Caco-2 (cell line): ENCODE results near the gene GLIS1. TPM values are rescaled to one million over a fixed set of nuclear protein-coding genes. Genes with fewer than 3 reads are reported as not detected.

Experiments used
- BruUV-seq: library from RNA; stranded (reverse); fragments of 400-500 nt; replicated peaks from 2 replicates; lab custom pipeline; 2021; lab: Mats Ljungman, UMichigan
- CTCF ChIA-PET: fragments of 300-600 bp; sonication (Branson Sonifier 250); formaldehyde crosslinking; loops from one replicate; lab custom pipeline; 2022; ENCODE audit warnings: antibody characterized with exemption; lab: Charles Lee
- POLR2A ChIA-PET: fragments of 300-600 bp; sonication (Branson Sonifier 250); formaldehyde crosslinking; loops from one replicate; lab custom pipeline; 2022; ENCODE audit warnings: antibody characterized with exemption; lab: Charles Lee
- DNase-seq, 2 experiments: peaks; one replicate each; pipeline versions ENCODE4 v3.0.0 to v3.0.0-alpha.2; 2020 to 2022
- H3K27me3 ChIP-seq: replicated peaks from 2 replicates; pipeline ENCODE4 v1.6.0; 2011; ENCODE audit warnings: low read length; ENCODE audit not compliant: control insufficient read depth, insufficient read depth
- H3K36me3 ChIP-seq: 2 replicates; pipeline ENCODE4 v1.5.1; 2011; ENCODE audit warnings: low read length; ENCODE audit not compliant: control insufficient read depth, insufficient read depth
- H3K4me1 ChIP-seq: fragments of 250-450 bp; sonication (Bioruptor Pico); 2 replicates; pipeline ENCODE4 v1.5.1; 2020; ENCODE audit warnings: mild to moderate bottlenecking
- H3K4me3 ChIP-seq: 2 replicates; pipeline ENCODE4 v1.5.1; 2011; ENCODE audit warnings: low read depth, mild to moderate bottlenecking, control low read depth, low read length
- H3K9me3 ChIP-seq: fragments of 250-450 bp; sonication (Bioruptor Pico); 2 replicates; pipeline ENCODE4 v1.5.1; 2020; ENCODE audit warnings: mild to moderate bottlenecking, moderate library complexity
- H3K27ac Mint-ChIP-seq: one replicate; pipeline ENCODE4 v1.8.0; 2022; ENCODE audit warnings: mixed read lengths; ENCODE audit not compliant: unreplicated experiment
- H3K27me3 Mint-ChIP-seq: one replicate; pipeline ENCODE4 v1.8.0; 2022; ENCODE audit warnings: mixed read lengths; ENCODE audit not compliant: insufficient read depth, unreplicated experiment
- H3K36me3 Mint-ChIP-seq: one replicate; pipeline ENCODE4 v1.8.0; 2022; ENCODE audit warnings: mild to moderate bottlenecking, mixed read lengths; ENCODE audit not compliant: insufficient read depth, unreplicated experiment
- H3K4me1 Mint-ChIP-seq: one replicate; pipeline ENCODE4 v1.8.0; 2022; ENCODE audit warnings: low read depth, mixed read lengths; ENCODE audit not compliant: unreplicated experiment
- H3K4me3 Mint-ChIP-seq: one replicate; pipeline ENCODE4 v1.8.0; 2022; ENCODE audit warnings: mild to moderate bottlenecking, moderate library complexity, mixed read lengths; ENCODE audit not compliant: unreplicated experiment
- H3K9me3 Mint-ChIP-seq: one replicate; pipeline ENCODE4 v1.8.0; 2022; ENCODE audit warnings: mixed read lengths; ENCODE audit not compliant: unreplicated experiment
- CTCF ChIP-seq, 2 experiments: fragments of 200-600 bp in 1 of 2; IDR thresholded peaks; 1 replicate in 1 of 2; 2 replicates in 1 of 2; pipeline versions ENCODE4 v1.5.1 to v1.8.0; 2011 to 2022; ENCODE audit warnings: antibody characterized with exemption in 1 of 2, control low read depth in 1 of 2, inconsistent platforms in 1 of 2, low read depth in 1 of 2, low read length in 1 of 2, mild to moderate bottlenecking in 1 of 2, moderate library complexity in 1 of 2; ENCODE audit not compliant: insufficient read depth in 1 of 2, severe bottlenecking in 1 of 2, unreplicated experiment in 1 of 2
- intact Hi-C: fragments of 100-400 bp; cut with micrococcal nuclease; formaldehyde crosslinking; loops from one replicate; pipeline ENCODE4 v1.10.0; 2022; ENCODE audit not compliant: unreplicated experiment
- total RNA-seq: library from RNA; stranded (reverse); gene quantifications from 2 replicates; pipeline ENCODE4 v1.2.3, GENCODE V29; 2022

Gene GLIS1
- total RNA-seq, 1 experiment from 2014 or later: not detected

GRCh38 chr1:53661496-53661895, 77.5 kb downstream of the GLIS1 start:
- TF ChIP-seq CTCF (IDR thresholded peaks at IDR 0.05; ENCODE audit: insufficient read depth in 1 of 2, low read depth in 1 of 2, low read length in 1 of 2, severe bottlenecking in 1 of 2, unreplicated experiment in 1 of 2): no peak
- no peaks in the 10 kb centered on the region for H3K9me3 ChIP-seq
- no TSS peak for BruUV-seq
- Mint-ChIP-seq H3K4me1 (no peaks in the 10 kb centered on the region), H3K4me3 (no peak overlapping the region), H3K36me3 (no peaks in the 10 kb centered on the region), H3K27ac (no peak overlapping the region), H3K27me3 (peaks cover 11% of the 10 kb centered on the region), H3K9me3 (no peaks in the 10 kb centered on the region)
- intact Hi-C loops: no loop called here
- DNase-seq: no peak
- H3K27me3 ChIP-seq: no peaks in the 10 kb centered on the region
- CTCF ChIA-PET: no interaction called here
- H3K36me3 ChIP-seq: no peaks in the 10 kb centered on the region
- POLR2A ChIA-PET: no interaction called here
- no peaks in the 10 kb centered on the region for H3K4me1 ChIP-seq
- no peak overlapping the region for H3K4me3 ChIP-seq

- no peak for TF ChIP-seq CTCF (IDR thresholded peaks at IDR 0.05; ENCODE audit: insufficient read depth in 1 of 2, low read depth in 1 of 2, low read length in 1 of 2, severe bottlenecking in 1 of 2, unreplicated experiment in 1 of 2)
- Mint-ChIP-seq H3K4me3 (no peak overlapping the region), H3K27ac (no peak overlapping the region), H3K36me3 (no peaks in the 10 kb centered on the region), H3K4me1 (no peaks in the 10 kb centered on the region), H3K9me3 (no peaks in the 10 kb centered on the region), H3K27me3 (peaks cover 11% of the 10 kb centered on the region)
- POLR2A ChIA-PET: no interaction called here
- H3K4me1 ChIP-seq: no peaks in the 10 kb centered on the region
- no peak overlapping the region for H3K4me3 ChIP-seq
- no TSS peak for BruUV-seq
- H3K36me3 ChIP-seq: no peaks in the 10 kb centered on the region
- CTCF ChIA-PET: interaction anchor here (0.6 kb wide), 1 partner anchor 839 kb away, joined by 3 read pairs; no protein-coding TSS in a partner anchor
- intact Hi-C loops: no loop called here
- no peaks in the 10 kb centered on the region for H3K27me3 ChIP-seq
- H3K9me3 ChIP-seq: no peaks in the 10 kb centered on the region
- DNase-seq: no peak
Observed at GRCh38 chr1:53660666-53661065, 78.3 kb downstream of the GLIS1 start.

GRCh38 chr1:53659436-53659835, 79.5 kb downstream of the GLIS1 start:
- no peak overlapping the region for H3K27ac Mint-ChIP-seq
- Histone ChIP-seq H3K36me3 (no peaks in the 10 kb centered on the region), H3K27me3 (no peaks in the 10 kb centered on the region), H3K4me1 (no peaks in the 10 kb centered on the region), H3K9me3 (no peaks in the 10 kb centered on the region), H3K4me3 (no peak overlapping the region)
- BruUV-seq: no TSS peak
- H3K9me3 Mint-ChIP-seq: no peaks in the 10 kb centered on the region
- no peaks in the 10 kb centered on the region for H3K36me3 Mint-ChIP-seq
- intact Hi-C loops: no loop called here
- no peak for DNase-seq
- POLR2A ChIA-PET: no interaction called here
- H3K4me3 Mint-ChIP-seq: no peak overlapping the region
- no peaks in the 10 kb centered on the region for H3K4me1 Mint-ChIP-seq
- CTCF ChIA-PET: no interaction called here
- TF ChIP-seq CTCF (IDR thresholded peaks at IDR 0.05; ENCODE audit: insufficient read depth in 1 of 2, low read depth in 1 of 2, low read length in 1 of 2, severe bottlenecking in 1 of 2, unreplicated experiment in 1 of 2): no peak
- H3K27me3 Mint-ChIP-seq: peaks cover 6% of the 10 kb centered on the region
